ENCODE data around the gene CEP350.

Gene CEP350

GRCh38 chr1:180085331-180085730 lies 130.7 kb downstream of the CEP350 start:
- DNase-seq (ENCODE audit: low spot score), result no peak
- no peak for TF ChIP-seq CTCF (IDR thresholded peaks at IDR 0.05; ENCODE audit: borderline replicate concordance, control extremely low read depth, extremely low read depth, insufficient read depth, missing control alignments)
- in situ Hi-C loops (cut with MboI; ENCODE audit: low sequenced_read_pairs, unreplicated experiment), result no loop called here

- TF ChIP-seq CTCF (IDR thresholded peaks at IDR 0.05; ENCODE audit: borderline replicate concordance, control extremely low read depth, extremely low read depth, insufficient read depth, missing control alignments), result no peak
- no peak for DNase-seq (ENCODE audit: low spot score)
- in situ Hi-C loops (cut with MboI; ENCODE audit: low sequenced_read_pairs, unreplicated experiment), result no loop called here
Measured at GRCh38 chr1:180092931-180093650, 138.5 kb downstream of the CEP350 start.

GRCh38 chr1:180094705-180095295 lies 140.2 kb downstream of the CEP350 start:
- no peak for DNase-seq (ENCODE audit: low spot score)
- in situ Hi-C loops (cut with MboI; ENCODE audit: low sequenced_read_pairs, unreplicated experiment), result no loop called here
- TF ChIP-seq CTCF (IDR thresholded peaks at IDR 0.05; ENCODE audit: borderline replicate concordance, control extremely low read depth, extremely low read depth, insufficient read depth, missing control alignments), result no peak

GRCh38 chr1:180096584-180097325 lies 142.1 kb downstream of the CEP350 start:
- no peak for TF ChIP-seq CTCF (IDR thresholded peaks at IDR 0.05; ENCODE audit: borderline replicate concordance, control extremely low read depth, extremely low read depth, insufficient read depth, missing control alignments)
- DNase-seq (ENCODE audit: low spot score), result no peak
- in situ Hi-C loops (cut with MboI; ENCODE audit: low sequenced_read_pairs, unreplicated experiment), result no loop called here

- TF ChIP-seq CTCF (IDR thresholded peaks at IDR 0.05; ENCODE audit: borderline replicate concordance, control extremely low read depth, extremely low read depth, insufficient read depth, missing control alignments), result no peak
Measured at GRCh38 chr1:180097326-180097605, 142.7 kb downstream of the CEP350 start.

GRCh38 chr1:180101411-180101810 lies 146.8 kb downstream of the CEP350 start:
- in situ Hi-C loops (cut with MboI; ENCODE audit: low sequenced_read_pairs, unreplicated experiment), result no loop called here
- DNase-seq (ENCODE audit: low spot score), result no peak

More at GRCh38 chr1:180097326-180097605, 142.7 kb downstream of the CEP350 start:
- DNase-seq (ENCODE audit: low spot score), result no peak
- in situ Hi-C loops (cut with MboI; ENCODE audit: low sequenced_read_pairs, unreplicated experiment), result no loop called here

More at GRCh38 chr1:180101411-180101810, 146.8 kb downstream of the CEP350 start:
- TF ChIP-seq CTCF (IDR thresholded peaks at IDR 0.05; ENCODE audit: borderline replicate concordance, control extremely low read depth, extremely low read depth, insufficient read depth, missing control alignments), result no peak
